Measurements from ENCODE around the gene EPC2.
"Not testable (repeated sequence)": the region's sequence is repeated elsewhere in the genome, so short reads cannot be mapped to it uniquely, and the experiment has no call there.

GRCh38 chr2:148662332-148662731, 17.8 kb downstream of the EPC2 start:
- TF ChIP-seq CTCF (conservative IDR thresholded peaks at IDR 0.05; ENCODE audit: low read length); EZH2phosphoT487 (IDR thresholded peaks at IDR 0.05; ENCODE audit: borderline replicate concordance, low read depth, low read length): not testable (repeated sequence)
